IMR-90 (cell line): Measurements from ENCODE around the gene ACTL6B. TPM values are rescaled to one million over a fixed set of nuclear protein-coding genes. Genes with fewer than 3 reads are reported as not detected.
A peak's percentile ranks its signal among the peaks of the same experiment; 100 is the strongest.

ENCODE experiments used
- ATAC-seq: fragments of 200-7000 bp; cut with Tn5 transposase; 2 replicates; pipeline ENCODE4 v1.9.1; 2020; ENCODE audit warnings: low read depth, mild to moderate bottlenecking, moderate library complexity
- BruUV-seq: library from RNA; stranded (reverse); fragments of 400-500 nt; replicated peaks from 2 replicates; lab custom pipeline; 2021; lab: Mats Ljungman, UMichigan
- CTCF ChIA-PET: fragments of 300-600 bp; formaldehyde crosslinking; extraction: SDS; loops from one replicate; lab custom pipeline; 2021; ENCODE audit warnings: antibody characterized with exemption; lab: Yijun Ruan, JAX
- POLR2A ChIA-PET: fragments of 300-600 bp; sonication (Branson Sonifier 250); formaldehyde crosslinking; loops from one replicate; lab custom pipeline; 2022; ENCODE audit warnings: antibody characterized with exemption; ENCODE audit not compliant: unreplicated experiment; lab: Charles Lee
- DNase-seq: peaks from one replicate; pipeline ENCODE4 v3.0.0; 2013
- H2AFZ ChIP-seq: replicated peaks from 2 replicates; pipeline ENCODE3; 2013; ENCODE audit warnings: low read length, mild to moderate bottlenecking; ENCODE audit not compliant: poor library complexity
- H2AK5ac ChIP-seq: 2 replicates; pipeline ENCODE4 v1.6.1; 2013; ENCODE audit warnings: low read depth, low read length, inconsistent platforms
- H2AK9ac ChIP-seq: replicated peaks from 2 replicates; pipeline ENCODE3; 2013; ENCODE audit warnings: mild to moderate bottlenecking, low read depth, low read length, moderate library complexity; ENCODE audit not compliant: poor library complexity
- H2BK120ac ChIP-seq: 2 replicates; pipeline ENCODE4 v1.6.1; 2013; ENCODE audit warnings: low read depth, low read length, inconsistent platforms
- H2BK15ac ChIP-seq: 3 replicates; pipeline ENCODE4 v1.6.1; 2013; ENCODE audit warnings: low read depth, low read length, inconsistent platforms
- H2BK20ac ChIP-seq: 2 replicates; pipeline ENCODE4 v1.6.1; 2013; ENCODE audit warnings: low read depth, mild to moderate bottlenecking, inconsistent platforms, low read length, moderate library complexity
- H2BK5ac ChIP-seq: 2 replicates; pipeline ENCODE4 v1.6.1; 2013; ENCODE audit warnings: mild to moderate bottlenecking, low read depth, low read length, inconsistent platforms; ENCODE audit not compliant: poor library complexity, severe bottlenecking
- H3K14ac ChIP-seq: replicated peaks from 2 replicates; pipeline ENCODE4 v1.6.1; 2013; ENCODE audit warnings: low read depth, low read length, inconsistent platforms
- H3K18ac ChIP-seq: 2 replicates; pipeline ENCODE4 v1.6.1; 2013; ENCODE audit warnings: low read depth, low read length, control low read depth
- H3K23ac ChIP-seq: 2 replicates; pipeline ENCODE4 v1.6.1; 2013; ENCODE audit warnings: low read depth, low read length, inconsistent platforms
- H3K27ac ChIP-seq: 2 replicates; pipeline ENCODE4 v1.5.1; 2013; ENCODE audit warnings: mild to moderate bottlenecking, control low read depth, low read length; ENCODE audit not compliant: insufficient read depth
- H3K27me3 ChIP-seq: 2 replicates; pipeline ENCODE4 v1.6.1; 2013; ENCODE audit warnings: low read length; ENCODE audit not compliant: control insufficient read depth, insufficient read depth
- H3K36me3 ChIP-seq: 2 replicates; pipeline ENCODE4 v1.6.1; 2013; ENCODE audit warnings: low read length, mixed read lengths; ENCODE audit not compliant: control insufficient read depth, insufficient read depth
- H3K4ac ChIP-seq: 2 replicates; pipeline ENCODE4 v1.6.1; 2013; ENCODE audit warnings: low read depth, low read length, inconsistent platforms
- H3K4me1 ChIP-seq: 2 replicates; pipeline ENCODE4 v1.6.1; 2013; ENCODE audit warnings: low read length, mixed read lengths; ENCODE audit not compliant: control insufficient read depth, insufficient read depth
- H3K4me2 ChIP-seq: 2 replicates; pipeline ENCODE4 v1.6.1; 2013; ENCODE audit warnings: low read depth, mild to moderate bottlenecking, control low read depth, low read length, moderate library complexity
- H3K4me3 ChIP-seq: 2 replicates; pipeline ENCODE4 v1.5.1; 2013; ENCODE audit warnings: low read depth, mild to moderate bottlenecking, control low read depth, low read length, moderate library complexity; ENCODE audit not compliant: insufficient read depth
- H3K56ac ChIP-seq: 2 replicates; pipeline ENCODE4 v1.6.1; 2013; ENCODE audit warnings: low read length, inconsistent platforms; ENCODE audit not compliant: insufficient read depth; ENCODE audit errors: extremely low read depth
- H3K79me1 ChIP-seq, 2 experiments: 2 replicates each; pipeline ENCODE4 v1.6.1; 2013; ENCODE audit warnings: low read length in 2 of 2, inconsistent platforms in 1 of 2, low read depth in 1 of 2
- H3K9ac ChIP-seq: 2 replicates; pipeline ENCODE4 v1.6.1; 2013; ENCODE audit warnings: low read depth, low read length, control low read depth
- H3K9me1 ChIP-seq: 2 replicates; pipeline ENCODE4 v1.6.1; 2013; ENCODE audit warnings: low read length, inconsistent platforms; ENCODE audit not compliant: insufficient read depth
- H3K9me3 ChIP-seq: 2 replicates; pipeline ENCODE4 v1.6.1; 2013; ENCODE audit warnings: low read length; ENCODE audit not compliant: control insufficient read depth, insufficient read depth
- H4K20me1 ChIP-seq: 2 replicates; pipeline ENCODE4 v1.6.1; 2013; ENCODE audit warnings: low read length, inconsistent platforms; ENCODE audit not compliant: insufficient read depth
- H4K5ac ChIP-seq: 2 replicates; pipeline ENCODE4 v1.6.1; 2013; ENCODE audit warnings: mild to moderate bottlenecking, low read depth, low read length, control low read depth
- H4K8ac ChIP-seq, 2 experiments: 2 replicates each; pipeline ENCODE4 v1.6.1; 2013; ENCODE audit warnings: low read depth in 2 of 2, low read length in 2 of 2, control low read depth in 1 of 2, inconsistent platforms in 1 of 2
- H4K91ac ChIP-seq: 2 replicates; pipeline ENCODE4 v1.6.1; 2013; ENCODE audit warnings: low read depth, low read length, inconsistent platforms; ENCODE audit not compliant: insufficient read depth
- BHLHE40 ChIP-seq: fragments of 150-350 bp; IDR thresholded peaks from 2 replicates; pipeline ENCODE4 v1.6.1; 2016; ENCODE audit warnings: mild to moderate bottlenecking, low read depth, low read length
- FOS ChIP-seq: fragments of 150-350 bp; IDR thresholded peaks from 2 replicates; pipeline ENCODE4 v1.6.1; 2016; ENCODE audit warnings: low read depth, low read length
- MAFK ChIP-seq: IDR thresholded peaks from 2 replicates; pipeline ENCODE4 v1.6.1; 2012; ENCODE audit warnings: low read depth, low read length, improper control_type of control experiment
- MAZ ChIP-seq: IDR thresholded peaks from 2 replicates; pipeline ENCODE4 v1.6.1; 2012; ENCODE audit warnings: low read depth, mild to moderate bottlenecking, low read length, improper control_type of control experiment, moderate library complexity, borderline replicate concordance
- MXI1 ChIP-seq: IDR thresholded peaks from 2 replicates; pipeline ENCODE4 v1.6.1; 2012; ENCODE audit warnings: low read depth, mild to moderate bottlenecking, low read length, moderate library complexity, borderline replicate concordance
- POLR2A ChIP-seq: IDR thresholded peaks from 2 replicates; pipeline ENCODE4 v1.6.1; 2012; ENCODE audit warnings: mild to moderate bottlenecking, low read depth, low read length
- RCOR1 ChIP-seq: IDR thresholded peaks from 2 replicates; pipeline ENCODE4 v1.6.1; 2012; ENCODE audit warnings: mild to moderate bottlenecking, low read length, improper control_type of control experiment; ENCODE audit not compliant: insufficient replicate concordance
- RFX5 ChIP-seq: IDR thresholded peaks from 2 replicates; pipeline ENCODE4 v1.8.0; 2012; ENCODE audit warnings: low read depth, mild to moderate bottlenecking, low read length, moderate library complexity
- SMC3 ChIP-seq: fragments of 150-350 bp; IDR thresholded peaks from 2 replicates; pipeline ENCODE4 v1.6.1; 2016; ENCODE audit warnings: low read depth, mild to moderate bottlenecking, antibody characterized with exemption, low read length, moderate library complexity
- WGBS, 2 experiments: methylation state at CpG; one replicate each; pipeline versions ENCODE4 v1.1.5 to v1.1.7; 2013; ENCODE audit warnings: missing lambda C conversion rate in 2 of 2; ENCODE audit not compliant: insufficient read length in 1 of 2; ENCODE audit errors: extremely low coverage in 2 of 2; 5-methylcytosine and 5-hydroxymethylcytosine counted together
- dilution Hi-C: fragments of 300-500 bp; cut with HindIII; formaldehyde crosslinking; loops from one replicate; pipeline ENCODE4 v1.14.3; 2018; ENCODE audit warnings: low sequenced_read_pairs; ENCODE audit not compliant: unreplicated experiment
- in situ Hi-C: fragments of 300-500 bp; cut with MboI; formaldehyde crosslinking; loops from 3 replicates; pipeline ENCODE4 v1.14.3; 2019; ENCODE audit warnings: low sequenced_read_pairs, inconsistent platforms, mixed read lengths
- intact Hi-C: fragments of 100-400 bp; cut with micrococcal nuclease; formaldehyde crosslinking; loops from 2 replicates; pipeline ENCODE4 v1.10.0; 2022
- polyA plus RNA-seq, 3 experiments: library from polyadenylated mRNA; depleted of rRNA; stranded (reverse); fragments of >200 nt; gene quantifications; 2 replicates each; pipeline ENCODE4 v1.2.3, GENCODE V29; 2012; ENCODE audit warnings: low replicate concordance in 1 of 3
- total RNA-seq: library from RNA; depleted of rRNA; stranded (reverse); fragments of >200 nt; gene quantifications from 2 replicates; pipeline ENCODE4 v1.2.3, GENCODE V29; 2012
- TF ChIP-seq, protein P1 (sequence below): conservative IDR thresholded peaks from 2 replicates; pipeline ENCODE4 v1.5.1; 2012; ENCODE audit warnings: mild to moderate bottlenecking, low read depth, low read length, improper control_type of control experiment

The ACTL6B gene
- total and polyA plus RNA-seq, 2 of the 4 experiments (the other 2 are of a cell fraction) = not detected

DNA sequence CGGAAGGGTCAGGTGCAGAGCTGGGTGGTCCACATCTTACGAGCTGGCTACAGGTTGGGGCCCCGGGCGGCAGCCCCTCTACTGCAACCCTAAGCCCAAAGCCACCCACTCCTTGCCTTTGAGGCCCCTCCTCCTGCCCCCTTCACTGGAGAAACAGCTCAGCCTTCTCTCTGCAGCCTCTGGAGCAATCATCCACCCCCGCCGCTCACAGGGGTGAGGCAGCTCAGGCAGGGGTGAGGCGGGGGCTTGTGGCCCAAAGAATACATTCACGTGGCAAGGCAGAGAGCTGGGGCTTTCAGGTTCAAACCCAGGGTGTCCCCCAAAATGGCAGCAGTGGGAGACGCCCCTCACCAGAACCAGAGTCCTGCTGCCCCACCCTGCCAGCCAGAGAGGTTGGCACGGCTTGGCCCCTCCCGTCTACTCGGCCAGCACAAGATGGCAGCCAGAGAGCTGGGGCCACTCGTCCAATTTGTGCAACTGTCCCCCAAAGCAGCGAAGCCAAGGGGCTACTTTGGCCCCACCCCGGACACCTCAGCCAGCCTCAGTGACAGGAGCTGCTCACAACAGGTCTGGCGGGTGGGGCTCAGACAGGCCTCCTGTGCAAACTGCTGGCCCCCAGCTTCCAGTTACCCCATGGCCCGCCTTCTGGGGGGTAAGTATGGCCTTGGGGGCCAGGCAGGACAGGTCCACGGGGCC lies 24.5 kb upstream of the ACTL6B start:
- H3K79me1 ChIP-seq = peaks cover 13 to 48% of the 10 kb centered on the region in 2 experiments
- peaks cover 51% of the 10 kb centered on the region for H4K20me1 ChIP-seq
- no peak overlapping the region for H3K14ac ChIP-seq
- no peak for DNase-seq
- no peak overlapping the region for H2BK120ac ChIP-seq
- H3K56ac ChIP-seq = no peak overlapping the region
- H3K27me3 ChIP-seq = no peaks in the 10 kb centered on the region
- ChIA-PET CTCF (no interaction called here), POLR2A (interaction anchor here (1.1 kb wide), 1 partner anchor 13 kb away, joined by 5 read pairs; the partner anchor contains the start of gene GIGYF1)
- no peak overlapping the region for H3K27ac ChIP-seq
- no peak overlapping the region for H4K8ac ChIP-seq
- TF ChIP-seq POLR2A (no peak), MAFK (no peak), RCOR1 (no peak), FOS (no peak), MAZ (no peak), BHLHE40 (no peak), MXI1 (no peak), SMC3 (no peak), RFX5 (no peak)
- TF ChIP-seq, protein P1, sequence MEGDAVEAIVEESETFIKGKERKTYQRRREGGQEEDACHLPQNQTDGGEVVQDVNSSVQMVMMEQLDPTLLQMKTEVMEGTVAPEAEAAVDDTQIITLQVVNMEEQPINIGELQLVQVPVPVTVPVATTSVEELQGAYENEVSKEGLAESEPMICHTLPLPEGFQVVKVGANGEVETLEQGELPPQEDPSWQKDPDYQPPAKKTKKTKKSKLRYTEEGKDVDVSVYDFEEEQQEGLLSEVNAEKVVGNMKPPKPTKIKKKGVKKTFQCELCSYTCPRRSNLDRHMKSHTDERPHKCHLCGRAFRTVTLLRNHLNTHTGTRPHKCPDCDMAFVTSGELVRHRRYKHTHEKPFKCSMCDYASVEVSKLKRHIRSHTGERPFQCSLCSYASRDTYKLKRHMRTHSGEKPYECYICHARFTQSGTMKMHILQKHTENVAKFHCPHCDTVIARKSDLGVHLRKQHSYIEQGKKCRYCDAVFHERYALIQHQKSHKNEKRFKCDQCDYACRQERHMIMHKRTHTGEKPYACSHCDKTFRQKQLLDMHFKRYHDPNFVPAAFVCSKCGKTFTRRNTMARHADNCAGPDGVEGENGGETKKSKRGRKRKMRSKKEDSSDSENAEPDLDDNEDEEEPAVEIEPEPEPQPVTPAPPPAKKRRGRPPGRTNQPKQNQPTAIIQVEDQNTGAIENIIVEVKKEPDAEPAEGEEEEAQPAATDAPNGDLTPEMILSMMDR = no peak
- H4K91ac ChIP-seq = no peak overlapping the region
- no peak for ATAC-seq
- H3K36me3 ChIP-seq = peaks cover 84% of the 10 kb centered on the region
- no peak overlapping the region for H2BK15ac ChIP-seq
- 87% methylated on average over 3 of the region's 18 CpGs; no CpG with 5 or more reads in 1 of the 2 experiments for WGBS, 2 experiments
- no peak overlapping the region for H2AK5ac ChIP-seq
- H3K9me1 ChIP-seq = no peaks in the 10 kb centered on the region
- no peak overlapping the region for H4K5ac ChIP-seq
- in situ Hi-C loops (no loop called here), dilution Hi-C loops (no loop called here), intact Hi-C loops (no loop called here)
- BruUV-seq = no TSS peak
- no peak overlapping the region for H3K23ac ChIP-seq
- no peak overlapping the region for H2BK5ac ChIP-seq
- H3K9me3 ChIP-seq = no peaks in the 10 kb centered on the region
- peaks cover 9% of the 10 kb centered on the region for H3K4me1 ChIP-seq
- H3K4ac ChIP-seq = no peak overlapping the region
- H3K4me3 ChIP-seq = no peak overlapping the region
- no peak overlapping the region for H2BK20ac ChIP-seq
- H3K4me2 ChIP-seq = no peak overlapping the region
- peak overlapping the region; percentile 15 for H2AK9ac ChIP-seq
- H3K9ac ChIP-seq = no peak overlapping the region
- peak overlapping the region; percentile 33 for H2AFZ ChIP-seq
- H3K18ac ChIP-seq = no peak overlapping the region
